Stomach (tissue), 4 donors: ENCODE data around the gene ZNF324B.

ENCODE experiments used
- POLR2A ChIP-seq, 4 donors: fragments of 450-650 bp; IDR thresholded peaks; one replicate each; pipeline ENCODE4 v1.6.1; 2016; ENCODE audit warnings: antibody characterized with exemption in 4 of 4, control low read depth in 2 of 4, mild to moderate bottlenecking in 1 of 4, moderate library complexity in 1 of 4
- TF ChIP-seq, protein P1 (sequence below), 7 experiments: fragments of 450-650 bp in 4 of 7; fragments of 200-600 bp in 3 of 7; sonication (generic) in 3 of 7; IDR thresholded peaks; one replicate each; pipeline ENCODE4 v1.5.1; 2016 to 2019; ENCODE audit warnings: antibody characterized with exemption in 7 of 7, control low read depth in 2 of 7, mild to moderate bottlenecking in 1 of 7

DNA sequence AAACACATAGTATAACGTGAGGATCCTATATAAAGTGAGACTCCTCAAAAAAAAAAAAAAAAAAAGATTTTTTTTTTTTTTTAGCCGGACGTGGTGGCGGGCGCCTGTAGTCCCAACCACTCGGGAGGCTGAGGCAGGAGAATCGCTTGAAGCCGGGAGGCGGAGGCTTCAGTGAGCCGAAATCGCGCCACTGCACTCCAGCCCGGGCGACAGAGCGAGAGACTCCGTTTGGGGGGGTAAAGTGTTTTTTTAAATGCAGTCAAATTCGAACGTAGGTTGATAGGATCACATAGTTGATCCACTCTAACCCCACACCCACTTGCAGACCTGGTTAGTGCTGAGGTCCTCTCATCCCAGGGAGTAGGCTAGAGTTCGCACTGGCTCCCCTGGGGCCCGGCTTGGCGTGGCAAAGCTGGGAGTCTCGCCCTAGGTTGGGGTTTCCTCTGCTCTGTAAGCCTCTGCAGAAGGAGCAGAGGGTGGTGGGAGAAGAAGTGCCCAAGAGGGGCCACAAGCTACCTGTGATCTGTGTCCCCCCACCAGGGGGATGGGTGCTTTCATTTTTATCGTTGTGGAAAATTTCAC is 49.5 kb upstream of the ZNF324B start:
- TF ChIP-seq, protein P1, sequence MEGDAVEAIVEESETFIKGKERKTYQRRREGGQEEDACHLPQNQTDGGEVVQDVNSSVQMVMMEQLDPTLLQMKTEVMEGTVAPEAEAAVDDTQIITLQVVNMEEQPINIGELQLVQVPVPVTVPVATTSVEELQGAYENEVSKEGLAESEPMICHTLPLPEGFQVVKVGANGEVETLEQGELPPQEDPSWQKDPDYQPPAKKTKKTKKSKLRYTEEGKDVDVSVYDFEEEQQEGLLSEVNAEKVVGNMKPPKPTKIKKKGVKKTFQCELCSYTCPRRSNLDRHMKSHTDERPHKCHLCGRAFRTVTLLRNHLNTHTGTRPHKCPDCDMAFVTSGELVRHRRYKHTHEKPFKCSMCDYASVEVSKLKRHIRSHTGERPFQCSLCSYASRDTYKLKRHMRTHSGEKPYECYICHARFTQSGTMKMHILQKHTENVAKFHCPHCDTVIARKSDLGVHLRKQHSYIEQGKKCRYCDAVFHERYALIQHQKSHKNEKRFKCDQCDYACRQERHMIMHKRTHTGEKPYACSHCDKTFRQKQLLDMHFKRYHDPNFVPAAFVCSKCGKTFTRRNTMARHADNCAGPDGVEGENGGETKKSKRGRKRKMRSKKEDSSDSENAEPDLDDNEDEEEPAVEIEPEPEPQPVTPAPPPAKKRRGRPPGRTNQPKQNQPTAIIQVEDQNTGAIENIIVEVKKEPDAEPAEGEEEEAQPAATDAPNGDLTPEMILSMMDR (IDR thresholded peaks at IDR 0.05) = no peak
- TF ChIP-seq POLR2A (IDR thresholded peaks at IDR 0.05) = no peak
